Naive thymus-derived CD4-positive, alpha-beta T cell (primary cell): ENCODE results near the gene GHRHR. TPM values are rescaled to one million over a fixed set of nuclear protein-coding genes. Genes with fewer than 3 reads are reported as not detected.

ENCODE experiments used
- ATAC-seq: fragments of 150-1000 bp; cut with Tn5 transposase; 2 replicates; pipeline ENCODE4 v1.10.0; 2021; ENCODE audit warnings: mild to moderate bottlenecking, moderate library complexity
- CTCF ChIA-PET: fragments of 350-600 bp; sonication (Branson Sonifier 250); formaldehyde crosslinking; loops from one replicate; lab custom pipeline; 2021; ENCODE audit warnings: antibody characterized with exemption; lab: Charles Lee
- POLR2A ChIA-PET: fragments of 350-600 bp; sonication (Branson Sonifier 250); formaldehyde crosslinking; loops from one replicate; lab custom pipeline; 2021; ENCODE audit warnings: antibody characterized with exemption, inconsistent platforms; lab: Charles Lee
- DNase-seq, 9 donors: peaks; one replicate each; pipeline versions ENCODE4 v3.0.0 to v3.0.0-alpha.2; 2020 to 2022; ENCODE audit warnings: mixed read lengths in 1 of 9
- H3K27ac ChIP-seq: one replicate; pipeline ENCODE4 v1.7.0; 2013; ENCODE audit warnings: mild to moderate bottlenecking, low read depth, low read length, moderate library complexity
- H3K27me3 ChIP-seq, 2 donors: one replicate each; pipeline ENCODE4 v1.7.0; 2013; ENCODE audit warnings: low read length in 2 of 2, mild to moderate bottlenecking in 2 of 2, moderate library complexity in 2 of 2; ENCODE audit not compliant: control insufficient read depth in 2 of 2, insufficient read depth in 2 of 2
- H3K36me3 ChIP-seq, 3 experiments: 1 replicate in 2 of 3; 2 replicates in 1 of 3; pipeline ENCODE4 v1.7.0; 2013; ENCODE audit warnings: low read length in 3 of 3, mild to moderate bottlenecking in 3 of 3, moderate library complexity in 1 of 3; ENCODE audit not compliant: insufficient read depth in 3 of 3, control insufficient read depth in 2 of 3
- H3K4me1 ChIP-seq, 2 donors: one replicate each; pipeline ENCODE4 v1.7.0; 2013; ENCODE audit warnings: low read length in 2 of 2, mild to moderate bottlenecking in 2 of 2, moderate library complexity in 1 of 2; ENCODE audit not compliant: control insufficient read depth in 2 of 2, insufficient read depth in 2 of 2
- H3K4me3 ChIP-seq: 2 replicates; pipeline ENCODE4 v1.7.0; 2013; ENCODE audit warnings: mild to moderate bottlenecking, low read length
- H3K9me3 ChIP-seq, 3 experiments: 1 replicate in 2 of 3; 2 replicates in 1 of 3; pipeline ENCODE4 v1.7.0; 2013; ENCODE audit warnings: low read length in 3 of 3; ENCODE audit not compliant: control insufficient read depth in 2 of 3
- H3K27ac Mint-ChIP-seq, 9 donors: one replicate each; pipeline ENCODE4 v1.8.0; 2020 to 2022; ENCODE audit warnings: mixed read lengths in 9 of 9, mild to moderate bottlenecking in 8 of 9, moderate library complexity in 5 of 9, inconsistent platforms in 2 of 9
- H3K27me3 Mint-ChIP-seq, 5 donors: one replicate each; pipeline ENCODE4 v1.8.0; 2021 to 2022; ENCODE audit warnings: mixed read lengths in 5 of 5, mild to moderate bottlenecking in 1 of 5
- H3K36me3 Mint-ChIP-seq, 5 donors: one replicate each; pipeline ENCODE4 v1.8.0; 2020 to 2022; ENCODE audit warnings: mixed read lengths in 5 of 5, mild to moderate bottlenecking in 3 of 5, inconsistent platforms in 1 of 5
- H3K4me1 Mint-ChIP-seq, 7 donors: one replicate each; pipeline ENCODE4 v1.8.0; 2020 to 2022; ENCODE audit warnings: mixed read lengths in 7 of 7, mild to moderate bottlenecking in 3 of 7, inconsistent platforms in 1 of 7
- H3K4me3 Mint-ChIP-seq, 10 donors: one replicate each; pipeline ENCODE4 v1.8.0; 2020 to 2022; ENCODE audit warnings: mild to moderate bottlenecking in 10 of 10, mixed read lengths in 10 of 10, moderate library complexity in 6 of 10, inconsistent platforms in 2 of 10
- H3K9me3 Mint-ChIP-seq, 11 donors: one replicate each; pipeline ENCODE4 v1.8.0; 2020 to 2022; ENCODE audit warnings: mixed read lengths in 11 of 11, mild to moderate bottlenecking in 4 of 11, inconsistent platforms in 1 of 11, moderate library complexity in 1 of 11
- intact Hi-C, 2 donors: fragments of 100-400 bp; cut with micrococcal nuclease; formaldehyde crosslinking; loops; one replicate each; pipeline ENCODE4 v1.15.1; 2023
- polyA plus RNA-seq, 2 donors: library from polyadenylated mRNA; unstranded; fragments of 300-500 nt; fragmentation: Illumina TruSeq; gene quantifications; one replicate each; pipeline ENCODE4 v1.2.3, GENCODE V29; 2021
- total RNA-seq, 6 experiments: library from RNA in 5 of 6; stranded (reverse) in 5 of 6; gene quantifications; 1 replicate in 5 of 6; 2 replicates in 1 of 6; pipeline ENCODE4 v1.2.3 and lab custom pipeline; 2021 to 2026

Gene GHRHR
- total and polyA plus RNA-seq, 7 experiments from 2014 or later, result not detected

GRCh38 chr7:30931929-30932540 is 31.7 kb upstream of the GHRHR start:
- Mint-ChIP-seq H3K4me1 (no peaks in the 10 kb centered on the region), H3K36me3 (no peaks in the 10 kb centered on the region), H3K9me3 (peaks cover 0 to 8% (median 3%) of the 10 kb centered on the region in 11 donors), H3K27me3 (peaks cover 0 to 5% (median 3%) of the 10 kb centered on the region in 5 donors), H3K4me3 (no peak overlapping the region), H3K27ac (no peak overlapping the region)
- H3K4me3 ChIP-seq, result no peak overlapping the region
- no peaks in the 10 kb centered on the region for H3K4me1 ChIP-seq
- no peaks in the 10 kb centered on the region for H3K27me3 ChIP-seq
- ATAC-seq (no peak), DNase-seq (no peak)
- no peaks in the 10 kb centered on the region for H3K9me3 ChIP-seq
- H3K36me3 ChIP-seq, result no peaks in the 10 kb centered on the region
- H3K27ac ChIP-seq, result no peak overlapping the region
- ChIA-PET POLR2A (no interaction called here), CTCF (no interaction called here)
- intact Hi-C loops, result no loop called here

GRCh38 chr7:30932562-30932961 is 31.2 kb upstream of the GHRHR start:
- no peak overlapping the region for H3K4me3 ChIP-seq
- H3K9me3 ChIP-seq, result no peaks in the 10 kb centered on the region
- no peaks in the 10 kb centered on the region for H3K4me1 ChIP-seq
- intact Hi-C loops, result no loop called here
- H3K4me1 Mint-ChIP-seq, result no peaks in the 10 kb centered on the region
- H3K27me3 ChIP-seq, result no peaks in the 10 kb centered on the region
- no peak overlapping the region for H3K4me3 Mint-ChIP-seq
- peaks cover 0 to 5% (median under 1%) of the 10 kb centered on the region in 11 donors for H3K9me3 Mint-ChIP-seq
- peaks cover 0 to 5% (median 5%) of the 10 kb centered on the region in 5 donors for H3K27me3 Mint-ChIP-seq
- no peak overlapping the region for H3K27ac Mint-ChIP-seq
- no peaks in the 10 kb centered on the region for H3K36me3 Mint-ChIP-seq
- no peaks in the 10 kb centered on the region for H3K36me3 ChIP-seq
- DNase-seq, result no peak
- ChIA-PET POLR2A (no interaction called here), CTCF (no interaction called here)
- ATAC-seq, result no peak
- no peak overlapping the region for H3K27ac ChIP-seq

- ChIA-PET POLR2A (no interaction called here), CTCF (no interaction called here)
- no peaks in the 10 kb centered on the region for H3K36me3 ChIP-seq
- Mint-ChIP-seq H3K27ac (no peak overlapping the region), H3K36me3 (no peaks in the 10 kb centered on the region), H3K27me3 (peaks cover 0 to 7% (median 5%) of the 10 kb centered on the region in 5 donors), H3K4me1 (no peaks in the 10 kb centered on the region), H3K4me3 (no peak overlapping the region), H3K9me3 (peaks cover 0 to 2% (median 0%) of the 10 kb centered on the region in 11 donors)
- H3K4me1 ChIP-seq, result no peaks in the 10 kb centered on the region
- H3K9me3 ChIP-seq, result no peaks in the 10 kb centered on the region
- intact Hi-C loops, result no loop called here
- DNase-seq (no peak), ATAC-seq (no peak)
- H3K27me3 ChIP-seq, result no peaks in the 10 kb centered on the region
- no peak overlapping the region for H3K27ac ChIP-seq
- no peak overlapping the region for H3K4me3 ChIP-seq
Measured at GRCh38 chr7:30933124-30933974, 30.4 kb upstream of the GHRHR start.

- peaks cover 1 to 8% (median 6%) of the 10 kb centered on the region in 5 donors for H3K27me3 Mint-ChIP-seq
Measured at GRCh38 chr7:30934225-30934624, 29.5 kb upstream of the GHRHR start.

GRCh38 chr7:30934732-30935568 is 28.8 kb upstream of the GHRHR start:
- no peak for ATAC-seq

More at GRCh38 chr7:30934225-30934624, 29.5 kb upstream of the GHRHR start:
- Histone ChIP-seq H3K4me3 (no peak overlapping the region), H3K27me3 (no peaks in the 10 kb centered on the region), H3K36me3 (no peaks in the 10 kb centered on the region), H3K27ac (no peak overlapping the region), H3K9me3 (no peaks in the 10 kb centered on the region), H3K4me1 (no peaks in the 10 kb centered on the region)
- ChIA-PET CTCF (interaction anchor here (0.6 to 1.6 kb wide), 2 partner anchors 9 to 291 kb away, joined by 3 to 4 read pairs; no protein-coding TSS in a partner anchor), POLR2A (no interaction called here)
- intact Hi-C loops, result no loop called here
- no peak for ATAC-seq
- no peaks in the 10 kb centered on the region for H3K4me1 Mint-ChIP-seq
- DNase-seq, result no peak
- H3K27ac Mint-ChIP-seq, result no peak overlapping the region
- H3K9me3 Mint-ChIP-seq, result peaks cover 0 to 2% (median 0%) of the 10 kb centered on the region in 11 donors
- H3K4me3 Mint-ChIP-seq, result no peak overlapping the region
- no peaks in the 10 kb centered on the region for H3K36me3 Mint-ChIP-seq

GRCh38 chr7:30935569-30935877 is 28.2 kb upstream of the GHRHR start:
- H3K27ac Mint-ChIP-seq, result no peak overlapping the region
- Histone ChIP-seq H3K4me1 (no peaks in the 10 kb centered on the region), H3K27ac (no peak overlapping the region), H3K36me3 (no peaks in the 10 kb centered on the region), H3K27me3 (no peaks in the 10 kb centered on the region), H3K9me3 (no peaks in the 10 kb centered on the region), H3K4me3 (no peak overlapping the region)
- ChIA-PET CTCF (interaction anchor here (1.6 kb wide), 1 partner anchor 8 kb away, joined by 4 read pairs; no protein-coding TSS in a partner anchor), POLR2A (no interaction called here)
- no peaks in the 10 kb centered on the region for H3K4me1 Mint-ChIP-seq
- no peaks in the 10 kb centered on the region for H3K36me3 Mint-ChIP-seq
- H3K27me3 Mint-ChIP-seq, result peaks cover 11 to 21% (median 14%) of the 10 kb centered on the region in 5 donors
- no peaks in the 10 kb centered on the region for H3K9me3 Mint-ChIP-seq
- intact Hi-C loops, result no loop called here
- DNase-seq (no peak), ATAC-seq (no peak)
- no peak overlapping the region for H3K4me3 Mint-ChIP-seq

More at GRCh38 chr7:30934732-30935568, 28.8 kb upstream of the GHRHR start:
- no peak overlapping the region for H3K27ac ChIP-seq
- H3K9me3 Mint-ChIP-seq, result no peaks in the 10 kb centered on the region
- no peak overlapping the region for H3K27ac Mint-ChIP-seq
- H3K4me1 Mint-ChIP-seq, result no peaks in the 10 kb centered on the region
- no peaks in the 10 kb centered on the region for H3K9me3 ChIP-seq
- no peaks in the 10 kb centered on the region for H3K4me1 ChIP-seq
- H3K36me3 Mint-ChIP-seq, result no peaks in the 10 kb centered on the region
- H3K36me3 ChIP-seq, result no peaks in the 10 kb centered on the region
- CTCF ChIA-PET, result interaction anchor here (0.6 to 1.6 kb wide), 2 partner anchors 9 to 292 kb away, joined by 3 to 4 read pairs; no protein-coding TSS in a partner anchor
- intact Hi-C loops, result no loop called here
- H3K27me3 ChIP-seq, result no peaks in the 10 kb centered on the region
- no peak overlapping the region for H3K4me3 Mint-ChIP-seq
- peaks cover 8 to 15% (median 11%) of the 10 kb centered on the region in 5 donors for H3K27me3 Mint-ChIP-seq
- no peak for DNase-seq
- H3K4me3 ChIP-seq, result no peak overlapping the region
- POLR2A ChIA-PET, result no interaction called here
